ENCODE data around the gene AIMP1.
"Not testable (repeated sequence)": the region's sequence is repeated elsewhere in the genome, so short reads cannot be mapped to it uniquely, and the experiment has no call there.

AIMP1 gene

DNA sequence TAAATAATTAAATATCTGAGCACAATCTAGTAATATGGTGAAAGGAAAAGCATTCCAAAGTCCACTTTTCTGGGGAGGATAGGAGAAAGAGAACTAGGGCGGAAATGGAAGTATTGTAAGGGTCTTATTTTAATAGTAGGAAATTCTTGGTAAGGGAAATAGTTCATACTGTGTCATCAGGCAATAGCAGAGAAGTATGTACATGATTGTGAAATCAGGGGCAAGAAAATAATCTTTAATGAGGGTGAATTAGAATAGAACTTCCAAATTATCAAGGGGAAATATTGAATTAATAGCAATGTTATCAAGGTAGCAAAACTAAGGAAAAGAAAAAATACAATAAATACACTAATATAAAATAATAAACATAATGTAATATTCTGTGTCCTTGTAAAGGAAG lies 37.4 kb downstream of the AIMP1 start:
- DNase-seq: no peak

DNA sequence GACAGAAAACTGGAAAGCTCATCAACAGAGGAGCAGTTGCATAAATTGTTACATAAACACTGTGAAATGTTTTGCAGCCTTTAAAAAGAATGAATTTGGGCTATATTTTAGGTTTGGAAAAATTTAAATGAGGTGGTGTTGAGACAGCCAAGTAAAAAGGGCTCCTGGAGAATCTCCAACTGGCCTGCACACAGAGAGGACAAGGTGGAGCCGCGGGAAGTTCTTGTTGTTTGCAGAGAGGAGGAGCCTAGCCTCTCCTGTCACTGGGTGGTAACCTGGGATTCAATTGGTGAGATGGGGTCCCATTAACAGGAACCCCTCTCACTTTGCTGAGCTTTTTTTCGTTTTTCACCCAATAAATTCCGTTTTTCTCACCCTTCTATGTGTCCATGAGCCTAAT lies 38.8 kb downstream of the AIMP1 start:
- no peak for DNase-seq

DNA sequence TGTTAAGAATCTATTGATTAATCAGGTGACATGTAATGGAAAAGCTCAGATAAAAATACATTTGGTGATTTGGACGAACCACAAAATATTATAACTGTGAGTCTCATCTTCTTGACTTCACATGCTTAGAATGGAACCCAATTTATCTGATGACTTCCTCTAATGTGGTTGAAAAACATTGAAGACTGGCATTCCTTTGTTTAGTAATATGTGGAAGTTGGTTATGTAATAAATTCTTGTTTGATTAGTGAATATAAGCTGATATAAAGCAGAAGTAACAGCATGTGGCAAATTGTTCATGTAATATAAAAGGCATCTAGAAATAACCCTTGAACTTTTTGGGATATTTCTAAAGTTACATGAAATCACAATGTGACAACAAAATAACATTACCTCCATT lies 42.5 kb downstream of the AIMP1 start:
- no peak for DNase-seq

DNA sequence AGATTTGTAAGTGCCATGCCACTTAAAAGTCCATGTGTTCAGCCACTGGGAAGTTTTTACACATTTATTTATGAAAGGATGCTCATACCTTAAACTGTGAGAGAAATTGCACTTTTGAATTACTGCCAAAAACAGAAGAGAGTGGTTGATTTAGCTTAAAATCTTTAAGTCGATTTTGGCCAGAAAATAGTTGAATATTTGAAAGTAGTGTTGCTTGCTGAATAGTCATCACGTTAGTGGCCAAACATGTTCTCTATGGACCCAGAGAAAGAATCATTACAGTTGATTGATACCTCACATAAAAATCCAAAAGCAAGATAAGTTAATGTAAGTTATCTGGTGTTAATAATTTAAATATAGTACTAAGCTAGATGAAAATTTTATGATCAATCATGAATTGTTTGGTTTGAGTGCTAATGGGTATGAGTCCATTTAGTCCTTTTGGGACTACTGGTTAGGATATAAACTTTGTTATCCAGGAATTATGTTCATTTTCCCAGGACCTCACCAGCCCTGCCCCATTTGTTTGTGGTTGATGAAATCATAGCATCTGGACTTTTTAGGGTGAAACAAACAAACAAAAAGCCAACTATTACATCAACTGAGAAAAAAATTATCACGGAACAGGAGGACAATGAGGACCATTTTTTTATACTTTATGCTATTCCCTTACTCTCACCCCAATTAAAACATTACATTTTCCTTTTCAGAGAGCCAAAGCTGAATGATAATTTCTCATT lies 45.9 kb downstream of the AIMP1 start:
- no peak for DNase-seq

DNA sequence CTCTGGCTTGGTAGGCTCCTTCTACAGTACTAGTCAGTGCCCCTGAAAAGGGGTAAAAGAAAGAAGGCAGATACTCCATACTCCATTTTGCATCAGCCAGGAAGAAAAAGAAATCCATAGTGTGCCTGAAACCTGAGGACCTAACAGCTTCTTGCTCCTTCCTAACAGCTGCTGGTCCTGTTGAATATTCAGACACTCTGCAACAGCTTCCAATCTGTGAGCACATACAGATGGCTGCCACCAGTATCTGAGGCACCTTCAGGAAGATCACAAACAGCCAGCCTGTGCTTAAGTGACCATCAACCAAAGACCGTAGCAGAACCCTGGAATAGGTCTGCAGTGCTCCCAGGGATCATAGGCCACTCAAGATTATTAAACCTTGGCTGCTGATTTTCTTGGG lies 47.9 kb downstream of the AIMP1 start:
- no peak for DNase-seq

GRCh38 chr4:106365613-106366012 lies 49.3 kb downstream of the AIMP1 start:
- DNase-seq: no peak

DNA sequence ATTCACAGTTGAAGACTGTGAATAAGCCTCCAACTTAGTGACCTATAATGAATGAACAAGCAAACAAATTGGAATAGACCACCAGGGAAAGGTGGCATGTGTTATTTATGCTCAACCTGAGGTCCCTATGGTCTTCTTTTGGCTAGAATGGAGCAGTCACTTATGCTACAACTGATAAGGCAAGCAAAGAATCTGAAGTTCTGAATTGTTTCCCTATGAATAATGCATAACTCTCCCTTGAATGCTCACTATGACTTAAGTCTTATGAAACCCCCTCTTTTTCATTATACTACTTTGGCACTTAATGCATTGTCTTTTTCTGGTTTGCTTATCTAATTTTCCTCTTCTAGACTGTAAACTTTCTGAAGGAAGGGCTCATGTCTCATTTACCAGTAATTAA lies 49.7 kb downstream of the AIMP1 start:
- DNase-seq: no peak

DNA sequence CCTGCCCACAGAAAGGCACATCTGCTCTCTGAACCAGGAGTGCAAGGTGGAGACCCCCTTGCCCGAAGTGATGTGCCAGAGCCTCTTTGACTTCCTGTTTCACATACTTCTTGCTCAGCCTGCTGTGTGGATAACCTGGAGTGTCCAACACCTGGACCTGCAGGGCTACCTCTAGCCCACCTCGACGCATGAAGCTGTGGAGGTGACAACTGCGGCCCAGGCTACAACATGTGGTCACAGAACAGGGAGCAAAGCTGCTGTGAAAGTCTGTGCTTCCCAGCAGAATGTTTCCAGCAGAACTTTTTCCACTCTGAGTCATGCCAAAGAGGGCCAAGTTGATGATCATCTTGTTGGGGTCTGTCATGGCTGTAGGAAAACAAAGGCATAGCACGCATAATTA lies 50.7 kb downstream of the AIMP1 start:
- DNase-seq: no peak

- no peak for DNase-seq
Observed at GRCh38 chr4:106368678-106369077, 52.3 kb downstream of the AIMP1 start, which contains the start of gene GIMD1. Gene GIMD1 (minus strand): TSS chr4:106368778. CDS start chr4:106367435, 1,343 bp downstream.

DNA sequence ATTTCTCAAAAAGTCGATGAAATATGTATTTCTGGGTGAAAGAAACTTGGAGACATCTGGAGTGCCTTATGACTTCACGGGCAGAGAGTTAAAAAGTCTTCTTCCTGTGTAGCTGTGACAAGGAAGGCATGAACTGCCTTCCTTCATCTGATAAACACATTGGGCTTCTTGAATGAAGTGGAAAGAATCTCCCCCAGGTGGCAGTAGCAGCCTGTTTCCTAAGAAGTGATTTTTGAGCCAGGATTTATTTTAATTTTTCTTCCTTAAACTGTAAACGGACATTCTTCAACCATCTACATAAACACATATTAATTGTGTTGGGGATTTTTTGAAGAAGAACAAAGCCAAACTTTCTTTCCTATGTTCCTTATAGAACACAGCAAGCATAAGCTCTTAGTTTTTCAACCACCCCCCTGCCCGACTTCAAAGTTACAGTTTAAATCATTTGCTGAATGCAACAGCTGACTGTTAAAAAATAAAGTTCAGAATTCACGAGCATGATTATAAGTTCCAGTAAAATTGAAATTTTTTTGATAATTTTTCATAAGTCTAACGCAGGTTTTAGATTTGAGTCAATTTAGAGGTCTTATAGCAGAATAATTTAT lies 53.2 kb downstream of the AIMP1 start:
- peak; percentile 18 for DNase-seq

GRCh38 chr4:106370214-106370613 lies 53.9 kb downstream of the AIMP1 start:
- no peak for DNase-seq

GRCh38 chr4:106371161-106371560 lies 54.8 kb downstream of the AIMP1 start:
- DNase-seq: no peak

DNA sequence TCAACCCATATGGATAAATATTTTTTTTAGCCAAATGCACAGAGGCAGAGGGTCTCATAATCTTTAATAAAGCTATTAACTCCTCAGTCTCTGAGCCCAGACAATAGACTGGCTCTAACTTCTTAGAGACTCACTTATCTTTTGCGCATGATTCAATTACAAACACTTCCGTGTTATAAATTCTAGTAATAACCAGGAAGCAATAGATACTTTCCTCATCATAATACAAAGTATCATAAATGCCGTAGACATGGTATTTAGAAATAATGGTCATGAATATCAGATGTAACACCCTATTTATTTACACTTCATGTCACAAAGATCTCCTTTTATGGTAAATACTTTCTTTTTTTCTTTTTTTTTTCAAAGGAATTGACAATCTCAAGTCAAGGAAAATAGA lies 56.7 kb downstream of the AIMP1 start:
- no peak for DNase-seq

DNA sequence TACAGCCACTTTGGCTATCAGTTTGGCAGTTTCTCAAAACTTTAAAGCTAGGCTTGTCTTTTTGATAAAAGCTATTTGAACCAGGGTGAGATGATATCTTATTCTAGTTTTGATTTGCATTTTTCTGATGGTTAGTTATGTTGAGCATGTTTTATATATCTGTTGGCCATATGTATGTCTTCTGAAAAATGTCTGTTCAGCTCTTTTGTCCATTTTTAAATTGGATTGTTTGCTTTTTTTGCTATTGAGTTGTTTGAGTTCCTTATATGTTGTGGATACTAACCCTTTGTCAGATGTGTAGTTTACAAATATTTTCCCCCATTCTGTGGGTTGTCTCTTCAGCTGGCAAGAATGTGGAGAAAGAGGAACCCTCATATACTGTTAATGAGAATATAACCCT lies 63.8 kb downstream of the AIMP1 start:
- DNase-seq: no peak

GRCh38 chr4:106384878-106385277 lies 68.5 kb downstream of the AIMP1 start:
- no peak for DNase-seq

DNA sequence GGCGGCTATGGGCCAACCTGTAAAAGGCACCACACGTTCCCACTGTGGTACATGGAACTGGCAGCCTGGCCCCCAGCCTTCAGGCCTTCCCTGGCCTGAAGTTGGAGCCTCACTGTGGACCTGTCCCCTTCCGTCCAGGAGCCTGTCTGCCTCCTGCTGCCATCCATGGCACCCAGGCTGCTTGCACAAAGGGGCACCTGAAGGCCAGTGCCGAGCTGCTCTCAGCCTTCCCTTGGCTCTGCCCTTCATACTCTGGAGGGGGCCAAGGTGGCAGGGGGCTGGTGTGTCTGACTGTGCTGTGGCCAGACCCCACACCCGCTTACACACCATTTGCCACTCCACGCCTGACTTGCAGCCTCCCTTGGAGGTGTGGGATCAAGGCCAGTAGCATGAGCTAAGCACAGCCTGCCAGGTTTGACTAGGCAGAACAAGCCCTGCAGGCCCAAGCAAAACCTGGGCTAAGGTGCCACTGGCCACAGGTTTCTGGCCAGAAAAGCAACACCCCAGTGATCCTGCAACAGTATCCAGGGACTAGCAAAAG lies 69.6 kb downstream of the AIMP1 start:
- DNase-seq: no peak

GRCh38 chr4:106395582-106395981 lies 79.2 kb downstream of the AIMP1 start:
- no peak for DNase-seq

GRCh38 chr4:106398898-106399297 lies 82.5 kb downstream of the AIMP1 start:
- DNase-seq: not testable (repeated sequence)

All from CD4-positive, alpha-beta T cell treated with Interleukin-21 for 1 hour (primary cell).